Measurements from ENCODE around the gene PCDHGC4.

PCDHGC4 gene

DNA sequence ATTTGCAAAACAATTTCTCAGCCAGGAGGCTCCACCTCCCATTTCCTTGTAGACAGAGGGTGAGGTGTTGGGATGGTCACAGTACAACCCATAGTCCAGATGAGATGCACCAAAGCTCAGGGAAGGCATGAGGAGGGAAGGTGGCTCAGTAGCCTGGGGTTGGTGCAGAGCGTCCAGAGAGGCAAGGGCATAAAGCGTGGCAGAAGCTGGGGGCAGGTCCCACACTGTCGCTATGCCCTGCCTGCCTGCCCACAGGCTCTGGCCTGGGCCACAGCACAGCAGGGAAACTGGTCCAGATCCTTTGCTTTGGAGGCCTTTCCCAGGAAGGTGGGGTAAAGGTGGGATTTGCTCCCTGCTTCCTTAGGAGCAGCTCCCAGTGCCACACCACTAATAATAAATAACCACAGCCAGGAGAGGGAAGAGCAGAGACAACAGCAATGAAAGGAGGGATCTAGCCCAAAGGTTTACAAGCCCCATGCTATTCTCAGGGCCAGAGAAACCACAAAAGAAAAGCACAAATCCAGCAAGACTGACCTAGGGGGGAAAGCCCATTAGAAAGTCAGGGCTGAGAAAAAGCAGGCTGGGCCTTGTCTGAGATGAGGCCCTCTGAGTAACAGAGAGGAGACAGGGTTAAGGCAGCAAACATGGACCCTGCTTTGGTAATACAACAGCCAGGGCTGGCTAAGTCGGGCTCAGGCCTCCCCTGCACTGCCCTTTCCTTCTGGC, 31.3 kb downstream of the PCDHGC4 start:
- TF ChIP-seq, protein P1, sequence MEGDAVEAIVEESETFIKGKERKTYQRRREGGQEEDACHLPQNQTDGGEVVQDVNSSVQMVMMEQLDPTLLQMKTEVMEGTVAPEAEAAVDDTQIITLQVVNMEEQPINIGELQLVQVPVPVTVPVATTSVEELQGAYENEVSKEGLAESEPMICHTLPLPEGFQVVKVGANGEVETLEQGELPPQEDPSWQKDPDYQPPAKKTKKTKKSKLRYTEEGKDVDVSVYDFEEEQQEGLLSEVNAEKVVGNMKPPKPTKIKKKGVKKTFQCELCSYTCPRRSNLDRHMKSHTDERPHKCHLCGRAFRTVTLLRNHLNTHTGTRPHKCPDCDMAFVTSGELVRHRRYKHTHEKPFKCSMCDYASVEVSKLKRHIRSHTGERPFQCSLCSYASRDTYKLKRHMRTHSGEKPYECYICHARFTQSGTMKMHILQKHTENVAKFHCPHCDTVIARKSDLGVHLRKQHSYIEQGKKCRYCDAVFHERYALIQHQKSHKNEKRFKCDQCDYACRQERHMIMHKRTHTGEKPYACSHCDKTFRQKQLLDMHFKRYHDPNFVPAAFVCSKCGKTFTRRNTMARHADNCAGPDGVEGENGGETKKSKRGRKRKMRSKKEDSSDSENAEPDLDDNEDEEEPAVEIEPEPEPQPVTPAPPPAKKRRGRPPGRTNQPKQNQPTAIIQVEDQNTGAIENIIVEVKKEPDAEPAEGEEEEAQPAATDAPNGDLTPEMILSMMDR (IDR thresholded peaks at IDR 0.05; ENCODE audit: insufficient read depth, low read depth, low read length, missing control alignments) = no peak
- DNase-seq (ENCODE audit: low read depth) = no peak
- H3K4me3 ChIP-seq (ENCODE audit: low read depth, low read length) = no peak overlapping the region

DNA sequence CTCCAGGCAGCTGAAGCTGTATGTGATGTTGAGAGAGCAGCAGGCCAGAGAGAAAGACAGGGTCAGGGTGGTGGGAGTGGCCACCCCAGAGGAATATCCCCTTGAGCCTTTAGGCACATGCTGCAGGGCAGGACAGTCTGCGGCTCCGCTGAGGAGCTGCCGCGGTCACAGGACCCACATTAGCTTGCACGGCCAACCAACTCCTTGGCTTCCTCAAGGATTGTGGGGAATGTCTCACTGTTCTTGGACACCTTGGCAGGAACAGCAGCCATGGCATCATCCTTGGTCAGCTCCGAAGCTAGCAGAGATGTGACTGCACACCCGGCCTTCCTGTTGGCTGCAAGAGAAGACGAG, 31.8 kb downstream of the PCDHGC4 start:
- TF ChIP-seq, protein P1 (IDR thresholded peaks at IDR 0.05; ENCODE audit: insufficient read depth, low read depth, low read length, missing control alignments) = no peak
- no peak overlapping the region for H3K4me3 ChIP-seq (ENCODE audit: low read depth, low read length)
- no peak for DNase-seq (ENCODE audit: low read depth)

GRCh38 chr5:141517312-141517711, 32.5 kb downstream of the PCDHGC4 start:
- H3K4me3 ChIP-seq (ENCODE audit: low read depth, low read length) = no peak overlapping the region
- TF ChIP-seq, protein P1 (IDR thresholded peaks at IDR 0.05; ENCODE audit: insufficient read depth, low read depth, low read length, missing control alignments) = no peak
- DNase-seq (ENCODE audit: low read depth) = no peak

DNA sequence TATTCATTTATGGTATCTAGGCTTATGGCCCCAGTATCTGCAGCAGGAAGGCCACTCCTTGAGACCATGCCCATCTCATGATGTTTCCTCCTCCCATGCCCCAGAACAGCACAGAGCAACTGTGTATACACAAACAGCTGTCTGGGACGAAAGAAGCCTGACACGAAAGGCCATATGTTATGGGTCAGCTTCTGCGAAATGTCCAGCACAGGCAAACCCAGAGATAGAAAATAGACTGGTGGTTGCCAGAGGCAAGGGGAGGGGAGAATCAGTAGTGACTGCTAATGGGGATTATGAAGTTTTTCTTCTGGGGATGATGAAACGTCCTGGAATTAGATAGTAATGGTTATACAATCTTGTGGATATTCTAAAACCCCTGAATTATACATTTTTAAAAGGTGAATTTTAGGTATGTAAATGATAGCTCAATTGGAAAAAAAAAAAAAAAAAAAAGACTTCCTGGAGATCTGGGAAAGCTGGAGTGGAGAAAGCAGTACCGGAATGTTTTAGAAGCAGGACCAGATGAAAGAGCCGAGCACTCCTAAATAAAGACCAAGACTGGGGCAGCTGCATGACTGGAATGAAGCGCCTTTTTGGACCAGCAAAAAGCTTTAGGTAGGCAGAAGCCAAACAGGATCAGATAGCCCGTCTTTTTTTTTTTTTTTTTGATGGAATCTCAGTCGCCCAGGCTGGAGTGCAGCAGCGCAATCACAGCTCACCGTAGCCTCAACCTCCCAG, 33.2 kb downstream of the PCDHGC4 start:
- no peak overlapping the region for H3K4me3 ChIP-seq (ENCODE audit: low read depth, low read length)
- TF ChIP-seq, protein P1 (IDR thresholded peaks at IDR 0.05; ENCODE audit: insufficient read depth, low read depth, low read length, missing control alignments) = no peak
- no peak for DNase-seq (ENCODE audit: low read depth)

DNA sequence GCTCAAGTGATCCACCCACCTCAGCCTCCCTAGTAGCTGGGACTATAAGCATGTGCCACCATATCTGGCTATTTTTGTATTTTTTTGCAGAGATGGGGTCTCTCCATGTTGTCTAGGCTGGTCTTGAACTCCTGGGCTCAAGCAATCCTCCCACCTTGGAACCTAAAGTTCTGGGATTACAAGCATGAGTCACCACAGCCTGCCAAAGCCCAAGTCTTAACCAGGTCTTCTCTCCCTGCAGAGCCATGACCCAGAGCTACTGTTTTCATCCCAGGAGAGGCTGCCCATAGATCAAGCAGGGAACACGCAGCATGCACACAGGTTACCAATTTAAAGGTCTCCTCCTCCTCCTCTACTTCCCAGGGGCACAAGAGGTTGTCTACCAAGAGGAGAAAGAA, 33.8 kb downstream of the PCDHGC4 start:
- no peak for DNase-seq (ENCODE audit: low read depth)
- TF ChIP-seq, protein P1 (IDR thresholded peaks at IDR 0.05; ENCODE audit: insufficient read depth, low read depth, low read length, missing control alignments) = no peak

GRCh38 chr5:141519605-141520565, 35.1 kb downstream of the PCDHGC4 start:
- no peak for DNase-seq (ENCODE audit: low read depth)
- TF ChIP-seq, protein P1 (IDR thresholded peaks at IDR 0.05; ENCODE audit: insufficient read depth, low read depth, low read length, missing control alignments) = no peak
- H3K4me3 ChIP-seq (ENCODE audit: low read depth, low read length) = no peak overlapping the region

More for the DNA sequence above, 33.8 kb downstream of the PCDHGC4 start:
- H3K4me3 ChIP-seq (ENCODE audit: low read depth, low read length) = no peak overlapping the region
